ENCODE data around the gene PHKG2.

PHKG2 gene

GRCh38 chr16:30766933-30767284 is 18.7 kb downstream of the PHKG2 start:
- Histone ChIP-seq H3K4me3 (IDR thresholded peaks at IDR 0.05; ENCODE audit: insufficient read depth, low read depth, low read length) (no peak overlapping the region), H3K36me3 (ENCODE audit: insufficient read depth) (peaks cover 24% of the 10 kb centered on the region), H3K4me1 (ENCODE audit: low read depth, poor library complexity, severe bottlenecking) (peaks cover 13% of the 10 kb centered on the region), H3K27ac (no peak overlapping the region), H3K4me2 (no peak overlapping the region), H3K27me3 (ENCODE audit: insufficient read depth, low read depth) (no peaks in the 10 kb centered on the region), H3K79me2 (ENCODE audit: insufficient read depth, low read depth) (peaks cover 19% of the 10 kb centered on the region), H4K20me1 (ENCODE audit: insufficient read depth) (no peaks in the 10 kb centered on the region), H2AFZ (ENCODE audit: low read depth) (no peak overlapping the region), H3K9ac (no peak overlapping the region)
- TF ChIP-seq CTCF (conservative IDR thresholded peaks at IDR 0.05; ENCODE audit: low read depth, low read length) = no peak

DNA sequence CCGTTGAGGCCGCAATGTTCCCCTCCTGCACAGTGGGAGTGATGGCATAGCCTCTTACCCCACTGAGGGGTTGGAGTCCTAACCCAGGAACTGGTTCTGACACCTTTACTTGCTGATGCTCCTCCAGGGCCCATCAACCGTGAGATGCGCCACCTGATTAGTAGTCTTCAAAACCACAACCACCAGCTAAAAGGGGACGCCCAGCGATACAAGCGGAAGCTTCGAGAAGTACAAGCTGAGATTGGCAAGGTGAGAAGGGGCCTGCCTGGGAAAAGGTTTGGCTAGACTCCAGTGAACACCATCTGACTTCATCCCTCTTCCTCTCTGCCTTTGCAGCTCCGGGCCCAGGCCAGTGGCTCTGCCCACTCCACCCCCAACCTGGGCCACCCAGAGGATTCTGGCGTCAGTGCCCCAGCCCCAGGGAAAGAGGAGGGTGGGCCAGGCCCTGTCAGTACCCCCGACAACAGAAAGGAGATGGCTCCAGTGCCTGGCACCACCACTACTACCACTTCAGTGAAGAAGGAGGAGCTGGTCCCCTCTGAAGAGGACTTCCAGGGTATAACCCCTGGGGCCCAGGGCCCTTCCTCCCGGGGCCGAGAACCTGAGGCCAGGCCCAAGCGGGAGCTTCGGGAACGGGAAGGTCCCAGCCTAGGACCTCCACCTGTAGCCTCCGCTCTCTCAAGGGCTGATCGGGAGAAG is 19.7 kb downstream of the PHKG2 start:
- H3K27ac ChIP-seq = no peak overlapping the region
- peaks cover 24% of the 10 kb centered on the region for H3K36me3 ChIP-seq (ENCODE audit: insufficient read depth)
- no peak for TF ChIP-seq CTCF (conservative IDR thresholded peaks at IDR 0.05; ENCODE audit: low read depth, low read length)
- H4K20me1 ChIP-seq (ENCODE audit: insufficient read depth) = no peaks in the 10 kb centered on the region
- no peak overlapping the region for H2AFZ ChIP-seq (ENCODE audit: low read depth)
- H3K4me3 ChIP-seq (IDR thresholded peaks at IDR 0.05; ENCODE audit: insufficient read depth, low read depth, low read length) = no peak overlapping the region
- H3K9ac ChIP-seq = no peak overlapping the region
- H3K27me3 ChIP-seq (ENCODE audit: insufficient read depth, low read depth) = no peaks in the 10 kb centered on the region
- no peak overlapping the region for H3K4me2 ChIP-seq
- H3K4me1 ChIP-seq (ENCODE audit: low read depth, poor library complexity, severe bottlenecking) = peaks cover 9% of the 10 kb centered on the region
- peaks cover 10% of the 10 kb centered on the region for H3K79me2 ChIP-seq (ENCODE audit: insufficient read depth, low read depth)

- Histone ChIP-seq H3K4me2 (no peak overlapping the region), H3K9ac (no peak overlapping the region), H3K4me1 (ENCODE audit: low read depth, poor library complexity, severe bottlenecking) (peaks cover 1% of the 10 kb centered on the region), H4K20me1 (ENCODE audit: insufficient read depth) (no peaks in the 10 kb centered on the region), H3K4me3 (IDR thresholded peaks at IDR 0.05; ENCODE audit: insufficient read depth, low read depth, low read length) (no peak overlapping the region), H3K79me2 (ENCODE audit: insufficient read depth, low read depth) (peaks cover 3% of the 10 kb centered on the region), H3K27me3 (ENCODE audit: insufficient read depth, low read depth) (no peaks in the 10 kb centered on the region), H3K36me3 (ENCODE audit: insufficient read depth) (peaks cover 24% of the 10 kb centered on the region), H2AFZ (ENCODE audit: low read depth) (no peak overlapping the region), H3K27ac (no peak overlapping the region)
- TF ChIP-seq CTCF (conservative IDR thresholded peaks at IDR 0.05; ENCODE audit: low read depth, low read length) = no peak
Observed at GRCh38 chr16:30768583-30769181, 20.5 kb downstream of the PHKG2 start.

DNA sequence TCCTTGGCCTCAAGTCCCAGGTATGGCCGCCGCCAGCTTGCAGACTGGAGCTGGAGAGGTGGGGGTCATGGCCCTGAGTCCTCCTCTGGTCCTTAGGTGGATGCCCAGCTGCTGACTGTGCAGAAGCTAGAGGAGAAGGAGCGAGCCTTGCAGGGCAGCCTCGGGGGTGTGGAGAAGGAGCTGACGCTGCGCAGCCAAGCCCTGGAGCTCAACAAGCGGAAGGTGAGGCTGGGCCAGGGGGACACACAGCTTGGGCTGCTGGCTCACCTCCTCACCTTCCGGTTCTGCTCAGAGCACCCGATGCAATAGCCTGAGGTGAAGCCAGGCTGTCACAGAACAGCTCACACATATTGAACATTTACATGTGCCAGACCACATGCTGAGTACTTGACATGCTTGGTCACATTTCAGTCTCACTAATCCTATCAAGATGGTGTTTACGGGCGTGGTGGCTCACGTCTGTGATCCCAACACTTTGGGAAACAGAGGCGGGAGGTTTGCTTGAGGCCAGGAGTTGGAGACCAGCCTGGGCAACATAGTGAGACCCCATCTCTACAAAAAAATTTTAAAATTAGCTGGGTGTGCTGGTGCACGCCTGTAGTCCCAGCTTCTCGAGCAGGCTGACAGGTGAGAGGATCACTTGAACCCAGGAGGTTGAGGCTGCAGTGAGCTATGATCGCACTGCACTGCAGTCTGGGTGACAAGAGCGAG is 21.3 kb downstream of the PHKG2 start:
- no peak overlapping the region for H3K4me2 ChIP-seq
- no peak overlapping the region for H3K9ac ChIP-seq
- no peak overlapping the region for H3K4me3 ChIP-seq (IDR thresholded peaks at IDR 0.05; ENCODE audit: insufficient read depth, low read depth, low read length)
- H4K20me1 ChIP-seq (ENCODE audit: insufficient read depth) = no peaks in the 10 kb centered on the region
- no peak overlapping the region for H3K27ac ChIP-seq
- TF ChIP-seq CTCF (conservative IDR thresholded peaks at IDR 0.05; ENCODE audit: low read depth, low read length) = no peak
- no peak overlapping the region for H2AFZ ChIP-seq (ENCODE audit: low read depth)
- no peaks in the 10 kb centered on the region for H3K4me1 ChIP-seq (ENCODE audit: low read depth, poor library complexity, severe bottlenecking)
- H3K27me3 ChIP-seq (ENCODE audit: insufficient read depth, low read depth) = no peaks in the 10 kb centered on the region
- H3K79me2 ChIP-seq (ENCODE audit: insufficient read depth, low read depth) = no peaks in the 10 kb centered on the region
- H3K36me3 ChIP-seq (ENCODE audit: insufficient read depth) = peaks cover 21% of the 10 kb centered on the region

Measured in KMS-11 (cell line).